Right lobe of liver (tissue), 4 donors: ENCODE measurements around the gene NAXE.

Experiments
- CTCF ChIP-seq, 4 donors: fragments of 200-600 bp in 3 of 4; fragments of 450-650 bp in 1 of 4; IDR thresholded peaks; one replicate each; pipeline versions ENCODE4 v1.5.1 to v1.8.0; 2016 to 2022; ENCODE audit warnings: antibody characterized with exemption in 4 of 4, mild to moderate bottlenecking in 2 of 4
- POLR2A ChIP-seq: fragments of 450-650 bp; IDR thresholded peaks from one replicate; pipeline ENCODE4 v1.6.1; 2017; ENCODE audit warnings: antibody characterized with exemption, mild to moderate bottlenecking
- donor health status: DM: no; HTN: no; CAD: no.
- donor health status: DM: no; HTN: no; CAD: no.
- donor health status: DM: no; HTN: yes; CAD: no.

DNA sequence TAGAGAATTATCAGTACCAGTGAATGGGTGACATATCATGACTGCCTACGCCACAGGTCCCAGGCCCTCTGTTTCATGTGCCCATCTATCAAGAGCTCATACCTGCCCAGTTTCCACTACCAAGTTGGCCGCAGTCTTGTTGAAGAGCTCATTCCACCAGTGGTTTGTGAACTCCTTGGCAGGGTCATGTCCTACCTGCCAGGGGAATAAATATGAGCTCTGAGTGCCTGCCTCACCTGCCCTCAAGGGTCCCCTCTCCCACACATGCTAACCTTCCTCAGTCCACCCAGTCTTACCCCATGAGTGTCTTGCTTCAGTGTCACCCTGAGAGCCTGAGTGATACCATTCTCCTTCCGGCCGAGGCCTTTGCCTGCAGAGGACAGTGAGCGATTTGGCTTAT, 6.5 kb downstream of the NAXE start:
- no peak for TF ChIP-seq CTCF (IDR thresholded peaks at IDR 0.05)
- TF ChIP-seq POLR2A, result no peak
